ENCODE data around the gene WSCD2. TPM values are rescaled to one million over a fixed set of nuclear protein-coding genes. Genes with fewer than 3 reads are reported as not detected.

Gene WSCD2
- total and polyA plus RNA-seq, 2 donors (not counting 1 experiment from before 2014, with no cell fraction given), result 1.1 to 5.9 TPM

- CTCF ChIA-PET, result no interaction called here
- Histone ChIP-seq H3K9me3 (ENCODE audit: control extremely low read depth in 1 of 3, control insufficient read depth in 2 of 3, insufficient read depth in 1 of 3, low read length in 2 of 3) (peaks cover 0 to 3% (median 0%) of the 10 kb centered on the region in 3 donors), H3K4me2 (replicated peaks; ENCODE audit: low read depth, low read length, poor library complexity, severe bottlenecking) (no peak overlapping the region), H3K4me3 (ENCODE audit: control extremely low read depth in 1 of 5, extremely low read depth in 1 of 5, insufficient read depth in 1 of 5, low read depth in 2 of 5, low read length in 4 of 5) (no peak overlapping the region), H3K36me3 (replicated peaks in 1 of 2; ENCODE audit: control extremely low read depth in 1 of 2, control insufficient read depth in 1 of 2, extremely low read depth in 1 of 2, insufficient read depth in 2 of 2, low read length in 1 of 2) (no peaks in the 10 kb centered on the region), H3K27ac (ENCODE audit: low read length in 2 of 2) (no peak overlapping the region), H3K79me2 (ENCODE audit: control insufficient read depth, insufficient read depth, low read length) (no peaks in the 10 kb centered on the region), H3K4me1 (ENCODE audit: control insufficient read depth in 2 of 2, insufficient read depth in 2 of 2, low read length in 2 of 2) (no peaks in the 10 kb centered on the region), H3K27me3 (replicated peaks in 1 of 4; ENCODE audit: control extremely low read depth in 1 of 4, control insufficient read depth in 3 of 4, insufficient read depth in 4 of 4, low read length in 3 of 4) (no peaks in the 10 kb centered on the region), H3K9ac (ENCODE audit: low read length) (no peak overlapping the region), H4K20me1 (ENCODE audit: control insufficient read depth, insufficient read depth, low read length, poor library complexity, severe bottlenecking) (no peaks in the 10 kb centered on the region), H2AFZ (ENCODE audit: insufficient read depth, low read depth, low read length, poor library complexity, severe bottlenecking) (no peak overlapping the region)
- TF ChIP-seq EZH2 (IDR thresholded peaks at IDR 0.05; ENCODE audit: borderline replicate concordance, insufficient read depth, low read depth, low read length, poor library complexity, severe bottlenecking), result no peak
- TF ChIP-seq CTCF (IDR thresholded peaks at IDR 0.05), result no peak
- Mint-ChIP-seq H3K9me3 (ENCODE audit: insufficient read depth) (no peaks in the 10 kb centered on the region), H3K4me1 (no peaks in the 10 kb centered on the region), H3K4me3 (no peak overlapping the region), H3K27ac (no peak overlapping the region), H3K27me3 (no peaks in the 10 kb centered on the region)
- whole genome bisulfite sequencing (ENCODE audit: insufficient coverage), result 80% methylated on average over 2 of the region's 2 CpGs
- intact Hi-C loops (cut with micrococcal nuclease), result no loop called here
- POLR2A ChIA-PET, result no interaction called here
- no peak for DNase-seq
- ATAC-seq (ENCODE audit: low read depth), result no peak
Measured at GRCh38 chr12:108273217-108273616, 144.1 kb downstream of the WSCD2 start.

- Histone ChIP-seq H3K4me3 (ENCODE audit: control extremely low read depth in 1 of 5, extremely low read depth in 1 of 5, insufficient read depth in 1 of 5, low read depth in 2 of 5, low read length in 4 of 5) (no peak overlapping the region), H2AFZ (ENCODE audit: insufficient read depth, low read depth, low read length, poor library complexity, severe bottlenecking) (no peak overlapping the region), H4K20me1 (ENCODE audit: control insufficient read depth, insufficient read depth, low read length, poor library complexity, severe bottlenecking) (no peaks in the 10 kb centered on the region), H3K9ac (ENCODE audit: low read length) (no peak overlapping the region), H3K4me1 (ENCODE audit: control insufficient read depth in 2 of 2, insufficient read depth in 2 of 2, low read length in 2 of 2) (no peaks in the 10 kb centered on the region), H3K27me3 (replicated peaks in 1 of 4; ENCODE audit: control extremely low read depth in 1 of 4, control insufficient read depth in 3 of 4, insufficient read depth in 4 of 4, low read length in 3 of 4) (peaks cover 0 to 5% (median 1%) of the 10 kb centered on the region in 4 experiments), H3K4me2 (replicated peaks; ENCODE audit: low read depth, low read length, poor library complexity, severe bottlenecking) (no peak overlapping the region), H3K27ac (ENCODE audit: low read length in 2 of 2) (no peak overlapping the region), H3K36me3 (replicated peaks in 1 of 2; ENCODE audit: control extremely low read depth in 1 of 2, control insufficient read depth in 1 of 2, extremely low read depth in 1 of 2, insufficient read depth in 2 of 2, low read length in 1 of 2) (no peaks in the 10 kb centered on the region), H3K9me3 (ENCODE audit: control extremely low read depth in 1 of 3, control insufficient read depth in 2 of 3, insufficient read depth in 1 of 3, low read length in 2 of 3) (peaks cover 0 to 3% (median 0%) of the 10 kb centered on the region in 3 donors), H3K79me2 (ENCODE audit: control insufficient read depth, insufficient read depth, low read length) (no peaks in the 10 kb centered on the region)
- H3K4me3 Mint-ChIP-seq, result no peak overlapping the region
- CTCF ChIA-PET, result no interaction called here
- intact Hi-C loops (cut with micrococcal nuclease), result no loop called here
- no peak for ATAC-seq (ENCODE audit: low read depth)
- TF ChIP-seq EZH2 (IDR thresholded peaks at IDR 0.05; ENCODE audit: borderline replicate concordance, insufficient read depth, low read depth, low read length, poor library complexity, severe bottlenecking), result no peak
- peak; percentile 17 for TF ChIP-seq CTCF (IDR thresholded peaks at IDR 0.05)
- POLR2A ChIA-PET, result no interaction called here
- no peak for DNase-seq
- peaks cover 11% of the 10 kb centered on the region for H3K27me3 Mint-ChIP-seq
- no peaks in the 10 kb centered on the region for H3K9me3 Mint-ChIP-seq (ENCODE audit: insufficient read depth)
- H3K27ac Mint-ChIP-seq, result no peak overlapping the region
- H3K4me1 Mint-ChIP-seq, result no peaks in the 10 kb centered on the region
Measured at GRCh38 chr12:108277613-108278012, 148.5 kb downstream of the WSCD2 start.
